Glomerular visceral epithelial cell (primary cell): ENCODE measurements around the gene TBX1.
A peak's percentile ranks its signal among the peaks of the same experiment; 100 is the strongest.

Source experiments
- DNase-seq: peaks from one replicate; pipeline ENCODE4 v3.0.0-alpha.2; 2016; ENCODE audit errors: extremely low spot score

TBX1 gene

DNA sequence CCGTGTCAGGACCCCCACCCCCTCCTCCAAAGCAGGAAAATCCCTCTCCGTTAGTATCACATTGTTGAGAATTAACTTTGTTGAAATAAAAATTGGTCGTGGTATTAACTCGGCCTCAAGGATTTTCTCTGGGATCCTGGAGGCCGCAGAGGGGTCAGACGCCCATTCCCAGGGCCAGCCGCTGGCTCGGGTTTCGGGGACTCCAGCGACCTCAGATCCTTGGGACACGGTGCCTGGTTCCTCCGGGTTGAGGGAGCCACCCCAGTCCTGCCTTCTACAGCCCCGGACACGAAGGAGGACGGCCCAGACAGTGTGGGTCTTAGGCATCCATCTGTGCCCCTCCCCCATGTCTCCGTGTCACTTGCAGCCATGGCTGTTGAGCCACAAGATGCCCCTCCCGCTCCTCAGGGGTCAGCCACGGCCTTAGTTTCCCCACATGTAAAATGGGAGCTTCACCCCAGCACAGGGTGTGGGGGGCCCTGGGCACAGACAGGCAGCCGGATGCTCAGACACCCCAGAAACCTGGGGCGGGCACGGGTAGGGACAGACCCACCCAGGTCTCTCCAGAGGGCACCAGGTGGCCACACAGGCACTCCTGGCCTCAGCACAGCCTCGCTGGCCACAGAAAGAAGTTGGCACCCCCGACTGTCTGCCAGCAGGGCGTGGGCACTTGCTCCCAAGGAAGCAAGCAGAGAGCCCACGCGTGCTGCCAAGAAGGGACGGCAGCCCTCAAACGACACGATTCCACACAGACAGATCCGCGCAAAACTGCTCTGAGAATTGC, 21.7 kb upstream of the TBX1 start:
- no peak for DNase-seq

DNA sequence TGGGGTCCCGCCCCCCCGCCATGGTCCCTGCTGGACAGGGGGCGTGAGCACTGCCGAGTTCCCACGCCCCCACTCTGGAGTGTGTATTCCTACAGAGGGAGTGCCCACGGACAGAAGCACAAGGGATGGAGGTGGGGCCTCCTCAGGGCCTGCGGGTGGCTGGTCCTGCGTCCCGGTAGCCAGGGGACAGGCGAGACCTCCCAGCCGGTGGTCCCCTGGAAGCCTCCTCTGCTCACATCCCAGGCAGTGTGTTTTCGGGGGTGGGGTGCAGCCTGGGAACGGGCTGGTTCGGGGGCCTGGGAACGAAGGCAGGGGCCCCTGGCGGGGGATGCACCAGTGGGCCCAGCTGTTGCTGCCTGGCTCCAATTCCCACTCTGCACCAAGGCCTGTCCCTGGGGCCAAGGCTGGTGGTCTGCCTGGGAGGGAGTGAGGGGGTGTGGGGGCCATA, 21.1 kb upstream of the TBX1 start:
- no peak for DNase-seq

DNA sequence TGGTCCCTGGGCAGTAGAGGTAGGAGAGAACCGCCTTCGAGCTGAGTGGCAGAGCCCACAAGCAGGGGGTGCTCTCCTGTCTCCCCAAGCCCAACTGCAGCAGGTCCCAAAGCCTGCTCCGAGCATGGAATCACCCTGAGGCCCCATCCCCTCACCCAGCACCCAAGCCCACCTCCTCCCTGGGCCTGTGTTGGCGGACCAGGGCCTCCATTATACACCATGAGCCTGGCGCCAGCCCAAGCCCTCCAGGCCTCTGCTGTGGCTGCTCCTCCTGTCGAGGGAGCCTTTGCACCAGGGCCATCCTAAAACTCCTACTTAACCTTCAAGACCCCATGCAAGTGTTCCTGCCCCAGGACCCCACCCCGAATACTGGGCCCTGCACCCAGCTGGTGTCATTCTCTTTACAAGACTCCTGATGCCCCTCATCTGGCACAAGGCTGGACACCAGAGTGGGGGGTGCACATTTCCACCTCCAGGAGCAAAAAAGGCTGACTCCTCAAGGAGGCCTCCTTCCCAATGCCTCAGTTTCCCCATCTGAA, 20.6 kb upstream of the TBX1 start:
- no peak for DNase-seq

DNA sequence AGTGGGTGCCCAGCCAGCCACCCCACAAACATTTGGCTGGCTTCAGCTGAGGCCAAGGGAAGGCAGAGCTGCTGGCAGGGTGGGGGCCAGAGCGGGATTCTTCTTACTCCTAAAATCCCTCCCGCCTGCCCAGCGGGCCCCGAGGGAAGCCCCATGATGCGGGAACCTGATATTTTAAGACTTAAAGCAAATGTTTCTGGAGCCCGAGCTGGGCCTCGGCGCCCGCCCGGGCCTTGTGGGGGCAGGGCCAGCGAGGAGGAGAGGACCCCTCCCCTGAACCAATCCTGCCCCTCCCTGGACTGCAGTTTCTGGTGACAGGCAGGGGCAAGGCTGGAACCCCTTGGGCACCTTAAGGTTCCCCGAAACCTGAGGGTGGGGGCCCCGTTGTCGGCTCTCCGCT, 20.0 kb upstream of the TBX1 start:
- no peak for DNase-seq

DNA sequence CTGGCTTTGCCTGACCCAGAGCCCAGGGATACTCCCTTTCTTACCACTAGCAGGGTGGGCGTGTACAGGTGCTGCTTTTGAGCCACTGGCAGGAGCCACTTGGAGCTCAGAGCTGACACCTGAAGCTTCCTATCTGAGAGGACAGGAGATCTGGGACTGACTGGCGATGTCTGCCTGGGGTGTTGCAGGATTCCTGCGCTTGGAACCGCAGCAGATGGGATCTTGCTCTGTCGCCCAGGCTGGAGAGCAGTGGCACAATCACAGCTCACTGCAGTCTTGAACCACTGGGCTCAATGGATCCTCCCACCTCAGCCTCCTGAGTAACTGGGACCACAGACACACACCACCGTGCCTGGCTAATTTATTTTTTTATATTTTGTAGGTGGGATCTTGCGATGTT, 19.5 kb upstream of the TBX1 start:
- DNase-seq: no peak

DNA sequence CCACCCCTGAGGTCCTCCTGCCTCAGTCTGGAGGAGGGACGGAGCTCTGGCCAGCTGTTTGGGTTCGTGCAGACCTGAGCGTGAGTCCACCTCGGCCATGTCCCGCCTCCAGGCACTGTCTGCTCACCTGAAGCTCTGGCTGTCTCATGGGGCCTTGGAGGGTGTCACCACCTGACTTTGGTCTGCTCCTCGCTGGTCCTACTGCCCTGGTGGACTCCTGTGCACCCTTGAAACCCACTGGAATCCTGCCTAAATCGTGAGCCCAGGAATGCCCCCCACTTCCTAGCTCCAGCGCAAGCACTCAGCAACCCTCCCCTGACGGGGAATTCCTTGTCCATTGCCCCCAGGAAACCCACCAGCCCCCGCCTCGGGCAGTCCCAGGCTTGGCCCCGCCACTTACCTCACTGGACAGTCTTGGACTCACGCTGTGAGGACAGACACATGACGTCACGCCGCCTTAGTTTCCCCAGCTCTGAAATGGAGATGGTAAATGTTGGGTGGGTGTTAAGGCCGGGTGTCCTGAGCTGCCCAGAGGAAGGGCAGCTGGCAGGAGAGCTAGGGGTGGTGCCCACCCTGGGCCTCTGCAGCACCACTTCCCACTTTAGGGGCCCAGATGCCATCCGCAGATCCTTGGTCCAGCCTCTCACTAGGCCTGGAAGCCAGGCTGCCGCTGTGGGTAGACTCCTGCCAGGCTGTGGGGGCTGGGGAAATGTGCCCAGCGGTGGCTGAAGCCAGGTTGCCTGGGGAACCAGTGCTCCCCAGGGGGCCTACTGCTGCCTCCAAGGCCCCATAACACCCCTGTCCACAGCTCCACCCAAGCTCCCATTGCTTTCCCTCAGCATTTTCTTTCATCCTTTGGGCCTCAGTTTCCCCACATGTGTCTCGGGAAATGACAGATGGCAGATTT, 18.2 kb upstream of the TBX1 start:
- no peak for DNase-seq

DNA sequence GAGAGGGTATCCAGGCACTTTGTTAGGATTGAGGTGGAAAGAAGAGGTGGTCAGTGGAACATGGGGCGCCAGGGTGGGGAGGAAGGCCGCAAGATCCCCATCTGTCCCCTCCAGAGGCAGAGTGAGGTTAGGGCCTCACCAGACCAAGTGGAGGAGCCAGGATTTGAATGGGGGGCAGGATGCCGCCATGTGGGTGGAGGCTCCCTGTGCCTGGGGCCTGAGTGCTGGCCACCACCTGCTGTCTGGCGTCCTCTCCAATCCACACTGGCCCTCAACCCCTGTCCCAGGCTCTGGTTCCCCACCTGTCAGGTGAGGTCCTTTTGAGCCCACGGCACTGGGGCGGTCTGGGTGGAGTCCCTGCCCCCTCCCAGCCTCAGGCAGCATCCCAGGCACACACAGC, 17.5 kb upstream of the TBX1 start:
- DNase-seq: no peak

DNA sequence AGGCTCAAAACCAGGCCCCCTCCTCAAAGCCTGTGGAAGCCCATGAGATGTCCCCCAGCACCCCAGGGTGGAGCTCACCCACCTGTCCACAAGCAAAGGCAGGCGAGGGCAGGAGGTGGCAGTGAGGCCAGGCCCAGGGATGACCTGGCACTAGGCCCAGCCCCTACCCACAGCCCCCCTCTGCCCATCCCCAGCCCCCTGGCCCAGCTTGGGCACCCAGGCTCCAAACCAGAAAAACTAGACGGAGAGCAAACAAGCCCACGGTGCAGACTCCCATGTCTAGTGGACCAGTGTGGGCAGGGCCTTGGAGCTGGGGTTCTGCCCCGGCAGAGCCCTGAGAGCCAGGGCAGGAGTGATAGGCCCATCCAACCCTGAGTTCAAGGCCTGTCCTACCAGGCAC, 16.9 kb upstream of the TBX1 start:
- DNase-seq: no peak

DNA sequence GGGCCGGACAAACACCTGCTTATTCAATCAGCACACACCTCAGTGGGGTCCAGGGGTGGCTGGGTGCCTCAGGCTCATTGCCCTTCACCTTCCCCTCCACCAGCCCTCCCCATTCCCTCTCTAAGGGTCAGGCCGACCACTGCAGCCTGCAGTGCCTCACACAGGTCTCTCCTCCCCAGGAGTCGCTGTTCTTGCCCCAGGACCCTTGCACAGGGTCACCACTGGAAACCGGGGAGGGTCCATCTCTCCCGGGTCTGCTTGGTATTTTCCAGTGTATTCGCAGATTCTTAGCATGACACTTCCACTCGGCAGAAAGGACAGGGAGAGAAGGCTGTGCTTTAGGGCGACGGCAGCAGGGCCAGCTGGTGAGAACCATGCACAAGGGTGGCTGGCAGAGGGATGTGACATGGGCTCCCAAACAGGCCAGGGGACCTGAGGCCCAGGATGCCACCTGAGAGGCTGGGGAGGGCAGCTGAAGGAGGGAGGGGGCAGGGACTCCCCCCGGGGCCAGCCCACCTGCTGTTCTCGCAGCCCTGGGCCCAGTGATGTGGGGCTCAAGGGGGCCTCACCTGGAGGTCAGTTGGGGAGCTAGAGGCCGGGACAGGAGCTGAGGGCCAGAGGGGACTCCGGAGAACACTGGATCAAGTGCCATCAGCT, 16.1 kb upstream of the TBX1 start:
- no peak for DNase-seq

DNA sequence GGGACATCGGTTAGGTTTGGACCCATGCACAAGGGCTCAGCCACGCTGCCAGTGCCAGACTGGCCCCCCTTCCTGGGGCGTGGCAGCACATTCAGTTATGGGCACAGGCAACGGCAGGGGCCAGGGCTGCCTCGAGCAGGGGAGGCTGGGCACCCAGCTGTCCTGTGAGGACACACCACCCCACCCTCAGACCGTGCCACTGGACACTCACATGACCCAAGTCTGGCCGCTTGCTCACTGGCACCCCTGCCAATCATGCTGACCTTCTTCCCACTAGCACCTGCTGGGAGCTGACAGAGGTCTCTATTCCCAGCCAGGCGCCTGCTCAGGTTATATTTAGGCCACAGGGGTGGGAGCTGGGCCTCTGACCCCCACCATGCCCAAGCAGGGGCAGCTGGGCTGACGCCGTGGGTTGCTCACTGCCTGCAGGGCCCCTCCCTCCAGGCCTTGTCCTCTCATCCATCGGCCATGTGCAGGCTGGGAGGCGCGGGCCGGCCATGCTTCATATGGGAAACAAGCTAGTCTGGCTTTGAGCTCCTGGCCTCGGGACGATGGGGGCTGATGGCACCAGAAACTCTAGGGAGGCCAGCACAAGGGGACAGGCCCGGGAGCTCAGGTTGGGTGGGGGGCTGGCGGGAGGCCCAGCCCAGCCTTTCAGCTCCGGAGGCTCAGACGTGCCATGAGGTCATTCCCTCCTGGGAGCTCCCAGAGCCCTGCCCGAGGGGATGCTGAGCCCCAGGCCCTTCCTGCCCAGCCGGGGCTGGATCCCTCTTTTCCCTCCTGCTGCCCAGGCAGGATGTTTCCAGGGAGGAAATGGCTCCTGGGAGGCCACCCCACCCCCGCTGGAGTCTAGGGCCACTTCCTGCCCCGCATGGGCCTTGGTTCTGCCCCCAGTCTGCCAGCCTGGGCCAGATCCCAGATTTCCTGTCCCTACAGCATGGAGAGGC, 15.2 kb upstream of the TBX1 start:
- DNase-seq: no peak

DNA sequence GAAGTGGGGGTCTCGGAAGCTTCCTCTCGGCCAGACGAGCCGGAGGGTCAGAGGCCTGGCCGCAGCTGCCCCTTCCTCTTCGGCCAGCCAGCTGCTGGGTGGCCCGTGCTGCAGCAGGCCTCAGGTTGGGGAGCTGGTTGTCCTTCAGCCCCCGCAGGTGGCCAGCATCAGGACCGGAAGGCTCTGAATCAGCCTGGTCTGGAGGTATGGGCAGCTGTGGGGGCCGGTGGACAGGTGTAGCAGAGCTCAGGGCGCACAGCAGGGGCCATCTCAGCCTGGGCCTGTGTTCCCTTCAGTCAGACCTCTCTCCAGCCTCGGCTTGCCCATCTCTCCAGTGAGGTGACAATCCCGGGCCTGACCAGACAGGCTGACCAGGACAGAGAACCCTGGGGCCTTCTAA, 13.9 kb upstream of the TBX1 start:
- no peak for DNase-seq

DNA sequence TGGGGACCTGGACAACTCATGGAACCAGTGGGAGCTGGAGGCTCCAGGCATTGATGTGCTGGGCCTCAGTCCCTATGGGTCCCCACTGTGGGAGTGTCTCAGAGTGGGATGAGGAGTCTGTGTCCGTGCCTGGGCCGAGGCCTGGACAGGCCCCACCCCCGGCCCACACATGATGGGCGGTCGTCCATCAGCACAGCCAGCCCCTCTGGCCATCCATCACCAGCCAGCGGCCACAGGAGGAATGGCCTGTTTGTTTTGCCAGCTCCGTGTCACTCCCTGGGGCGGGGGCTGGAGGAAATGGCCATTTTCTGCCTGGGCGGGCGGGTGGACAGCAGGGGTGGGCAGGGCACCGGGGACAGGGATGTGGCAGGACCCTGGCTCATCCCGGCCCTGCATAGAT, 13.0 kb upstream of the TBX1 start:
- DNase-seq: no peak

DNA sequence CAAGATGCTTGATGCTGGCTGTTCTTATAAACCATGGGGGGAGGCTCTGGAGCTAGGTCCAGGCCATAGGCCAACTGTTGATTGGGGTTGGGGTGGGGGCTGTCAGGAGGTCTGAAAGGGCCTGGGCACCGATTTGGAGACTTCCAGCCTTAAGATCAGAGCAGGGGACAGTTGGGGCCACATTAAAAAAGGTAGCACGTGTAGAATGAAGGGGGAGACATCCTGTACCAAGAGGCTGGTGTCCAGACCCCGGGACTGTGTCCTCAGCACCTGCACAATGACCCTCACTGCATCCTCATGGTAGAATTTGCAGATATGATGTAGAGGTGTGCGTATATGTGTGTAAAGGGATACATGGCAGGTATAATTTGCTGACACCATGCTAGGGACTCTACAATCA, 12.4 kb upstream of the TBX1 start:
- DNase-seq: no peak

DNA sequence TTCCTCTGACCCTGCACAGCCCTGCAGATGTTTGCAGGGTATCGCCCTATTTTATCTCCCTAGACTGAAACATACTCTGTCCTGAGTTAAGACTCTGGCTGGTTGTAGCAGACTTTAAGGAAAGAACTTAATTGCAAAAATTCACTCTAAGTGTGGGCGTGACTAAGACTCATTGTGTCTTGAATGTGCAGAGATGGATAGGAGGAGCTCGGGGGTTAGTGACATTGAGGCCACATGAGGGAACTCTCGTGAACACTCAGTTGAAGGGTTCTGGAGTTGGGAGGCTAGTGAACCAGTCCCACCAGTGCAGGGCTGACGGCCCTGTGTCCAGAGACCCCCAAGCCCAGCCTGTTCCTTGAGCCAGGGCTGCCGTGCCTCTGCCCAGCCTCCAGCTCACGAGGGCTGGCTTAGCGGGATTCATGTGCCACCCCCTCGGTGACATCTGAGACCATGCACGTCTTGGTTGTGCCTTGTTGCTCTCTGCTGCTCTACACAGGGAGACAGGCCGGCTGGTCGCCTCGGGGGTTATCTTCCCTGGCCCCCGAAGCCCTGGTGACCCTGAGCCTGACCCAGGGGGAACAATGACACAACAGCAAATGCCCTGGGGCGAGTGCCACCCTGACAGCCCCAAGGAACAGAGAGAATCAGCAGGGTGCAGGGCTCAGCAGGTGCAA, 11.4 kb upstream of the TBX1 start:
- DNase-seq: no peak

DNA sequence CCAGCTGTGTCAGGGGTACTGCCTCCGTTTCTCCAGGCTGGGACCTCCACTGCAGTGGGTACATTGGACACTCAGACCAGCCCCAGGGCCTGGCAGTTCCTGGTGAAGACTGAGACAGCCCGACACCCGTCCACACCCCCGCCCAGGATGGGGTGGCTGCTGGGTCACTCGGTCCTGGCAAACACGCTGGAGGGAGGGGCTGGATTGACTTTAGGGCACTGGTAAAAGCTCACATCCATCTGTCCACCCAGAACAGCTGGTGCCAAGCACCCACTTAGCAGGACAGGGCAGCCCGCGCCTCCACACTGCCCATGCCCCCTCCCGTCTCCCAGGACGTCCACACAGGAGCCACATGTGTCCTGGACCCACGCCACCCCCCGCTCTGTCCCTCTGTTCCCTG, 10.7 kb upstream of the TBX1 start:
- no peak for DNase-seq

DNA sequence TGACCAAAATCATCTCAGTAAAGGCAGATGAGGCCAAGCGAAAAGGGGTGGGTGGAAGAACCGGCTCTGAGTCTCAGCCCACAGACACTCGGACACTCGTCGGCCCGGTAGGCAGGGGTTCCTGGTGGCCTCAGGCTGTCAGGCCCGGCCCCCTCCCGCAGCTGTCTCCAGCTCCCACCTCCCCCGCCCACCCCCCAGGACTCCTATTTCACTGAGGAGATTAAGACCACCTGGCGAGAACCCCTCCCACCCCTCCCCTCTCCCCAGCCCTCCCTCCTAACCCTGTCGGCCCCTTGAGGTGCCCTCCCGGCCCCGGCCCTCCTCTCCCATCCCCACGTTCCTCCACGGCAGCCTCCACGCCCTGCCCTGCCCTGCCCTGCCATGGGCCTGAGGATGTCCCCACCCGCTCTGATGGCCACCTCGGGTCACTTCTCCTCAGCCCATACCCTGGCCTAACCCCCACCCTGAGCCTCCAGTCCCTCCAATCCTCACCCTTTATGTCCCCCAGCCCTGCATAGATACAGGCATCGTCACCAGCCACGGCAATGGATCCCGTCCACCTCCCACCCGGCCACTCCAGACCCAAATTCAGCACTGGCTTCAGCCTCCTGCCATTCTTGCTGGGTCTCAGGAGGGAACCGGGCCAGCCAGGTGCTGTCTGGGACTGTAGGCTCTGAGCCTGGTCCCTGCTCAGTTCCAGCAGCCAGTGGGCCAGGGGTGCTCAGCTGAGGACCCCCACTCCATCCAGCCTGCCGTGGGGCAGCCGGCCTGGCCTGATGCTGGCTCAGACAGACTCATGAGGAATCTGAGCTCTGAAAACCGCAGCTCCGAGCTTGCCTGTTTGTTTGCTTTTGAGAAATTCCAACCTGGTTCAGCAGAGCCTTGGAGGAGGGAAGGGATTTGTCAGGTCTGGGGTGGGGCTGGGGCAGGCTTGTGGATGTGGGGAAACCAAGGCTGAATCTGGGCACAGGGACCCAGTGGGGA, 9.8 kb upstream of the TBX1 start:
- peak; percentile 33 for DNase-seq

DNA sequence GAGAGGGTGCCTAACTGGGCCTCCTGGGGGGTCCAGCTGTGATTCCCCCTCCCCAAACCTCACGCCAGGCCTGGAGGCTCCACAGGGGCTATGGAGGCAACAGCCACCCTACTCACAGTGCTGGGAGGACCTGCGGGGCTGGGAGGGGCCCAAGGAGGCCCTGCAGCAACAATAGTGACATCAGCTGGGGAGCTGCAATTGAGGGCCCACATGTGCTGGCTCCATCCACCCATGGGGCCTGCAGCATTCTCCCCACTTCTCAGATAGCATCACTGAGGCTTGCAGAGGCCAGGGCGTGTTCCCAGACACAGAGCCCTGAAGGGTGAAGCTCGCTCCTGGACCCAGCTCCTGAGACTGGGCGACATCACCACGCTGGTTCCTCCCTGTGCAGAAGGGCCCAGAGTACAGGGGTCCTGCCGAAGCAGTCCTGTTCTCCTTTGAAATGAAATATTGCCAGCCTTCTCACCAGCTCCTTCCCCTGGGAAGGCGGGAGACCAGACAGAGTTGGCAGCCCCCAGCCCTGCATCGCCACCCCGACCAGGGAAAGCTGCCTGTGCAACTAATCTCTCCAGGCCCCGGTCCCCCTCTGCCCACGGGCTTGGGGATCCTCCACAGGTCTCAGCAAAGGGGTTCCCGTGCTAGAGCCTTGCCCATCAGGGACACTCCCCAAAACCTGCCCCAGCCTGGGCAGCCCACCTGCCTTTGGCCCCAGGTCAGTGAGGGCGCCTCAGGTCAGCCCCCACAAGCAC, 8.9 kb upstream of the TBX1 start:
- no peak for DNase-seq

DNA sequence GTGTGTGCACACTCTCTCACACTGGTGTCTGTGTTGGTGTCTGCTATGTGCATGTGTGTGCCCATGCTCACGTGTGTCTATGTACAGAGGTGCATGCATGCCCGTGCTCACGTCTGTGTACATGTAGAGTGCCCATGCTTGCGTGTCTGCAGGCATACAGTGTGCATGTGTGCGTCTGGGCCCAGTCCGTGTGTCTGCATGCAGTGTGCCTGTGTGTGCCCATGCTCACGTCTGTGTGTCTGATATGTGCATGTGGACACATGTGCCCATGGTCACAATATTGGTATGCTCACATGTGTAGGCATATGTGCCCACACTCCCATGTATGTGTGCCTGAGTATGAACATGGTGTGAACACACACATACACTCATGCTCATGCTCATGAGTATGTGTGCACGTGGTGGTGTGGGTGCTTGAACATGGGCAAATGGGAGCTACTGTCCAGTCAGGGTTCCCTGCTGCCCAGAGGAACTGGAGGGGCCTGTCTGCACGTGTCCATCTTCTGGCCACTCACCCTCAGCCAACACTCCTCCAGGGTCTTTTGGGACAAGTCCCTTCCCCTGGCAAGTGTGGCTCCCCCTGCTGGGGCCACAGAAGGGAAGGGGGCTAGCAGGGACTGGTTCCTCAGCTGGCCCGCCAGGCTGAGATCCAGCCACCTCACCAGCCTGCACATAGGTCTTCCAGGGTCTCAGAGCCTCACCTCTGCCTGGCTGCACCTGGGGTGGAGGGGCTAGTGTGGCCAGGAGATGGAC, 7.3 kb upstream of the TBX1 start:
- no peak for DNase-seq
